ENCODE results near the gene TMEM38B.
"Not testable (repeated sequence)": the region's sequence is repeated elsewhere in the genome, so short reads cannot be mapped to it uniquely, and the experiment has no call there.

The TMEM38B gene

GRCh38 chr9:105683688-105684275, 10.6 kb upstream of the TMEM38B start:
- DNase-seq = no peak

- DNase-seq = no peak
Measured at GRCh38 chr9:105686936-105687335, 7.4 kb upstream of the TMEM38B start.

GRCh38 chr9:105690742-105691141, 3.6 kb upstream of the TMEM38B start:
- no peak for DNase-seq

GRCh38 chr9:105693435-105694189, 729 bp upstream of the TMEM38B start:
- peak; percentile 47 for DNase-seq

GRCh38 chr9:105694848-105695581, 674 bp downstream of the TMEM38B start:
- peak; percentile 73 for DNase-seq

- DNase-seq = no peak
Measured at GRCh38 chr9:105696219-105696793, 2.0 kb downstream of the TMEM38B start.

GRCh38 chr9:105697871-105698270, 3.5 kb downstream of the TMEM38B start:
- DNase-seq = no peak

GRCh38 chr9:105698348-105698870, 4.1 kb downstream of the TMEM38B start:
- no peak for DNase-seq

GRCh38 chr9:105700668-105701067, 6.3 kb downstream of the TMEM38B start:
- no peak for DNase-seq

- DNase-seq = no peak
Measured at GRCh38 chr9:105701145-105701544, 6.8 kb downstream of the TMEM38B start.

GRCh38 chr9:105702207-105702606, 7.9 kb downstream of the TMEM38B start:
- DNase-seq = no peak

GRCh38 chr9:105703638-105704037, 9.3 kb downstream of the TMEM38B start:
- DNase-seq = not testable (repeated sequence)

- DNase-seq = no peak
Measured at GRCh38 chr9:105706156-105706555, 11.8 kb downstream of the TMEM38B start.

GRCh38 chr9:105708405-105708804, 14.1 kb downstream of the TMEM38B start:
- DNase-seq = no peak

GRCh38 chr9:105710638-105711037, 16.3 kb downstream of the TMEM38B start:
- DNase-seq = no peak

GRCh38 chr9:105711867-105712266, 17.5 kb downstream of the TMEM38B start:
- no peak for DNase-seq

- DNase-seq = no peak
Measured at GRCh38 chr9:105712297-105712696, 18.0 kb downstream of the TMEM38B start.

GRCh38 chr9:105712773-105713172, 18.4 kb downstream of the TMEM38B start:
- no peak for DNase-seq

- no peak for DNase-seq
Measured at GRCh38 chr9:105713260-105714019, 19.1 kb downstream of the TMEM38B start.

- DNase-seq = no peak
Measured at GRCh38 chr9:105714020-105714331, 19.6 kb downstream of the TMEM38B start.

GRCh38 chr9:105716146-105716545, 21.8 kb downstream of the TMEM38B start:
- no peak for DNase-seq

- no peak for DNase-seq
Measured at GRCh38 chr9:105722099-105722498, 27.8 kb downstream of the TMEM38B start.

GRCh38 chr9:105725370-105725769, 31.0 kb downstream of the TMEM38B start:
- no peak for DNase-seq
